NCI-H1436 treated with DMSO at 0.1 percent for 48 hours (cell line): ENCODE data around the gene MAF.

Experiments
- DNase-seq: peaks from one replicate; lab custom pipeline; 2025; lab: John Stamatoyannopoulos, UW

MAF gene

GRCh38 chr16:79612207-79612606, 11.7 kb upstream of the MAF start:
- no peak for DNase-seq

DNA sequence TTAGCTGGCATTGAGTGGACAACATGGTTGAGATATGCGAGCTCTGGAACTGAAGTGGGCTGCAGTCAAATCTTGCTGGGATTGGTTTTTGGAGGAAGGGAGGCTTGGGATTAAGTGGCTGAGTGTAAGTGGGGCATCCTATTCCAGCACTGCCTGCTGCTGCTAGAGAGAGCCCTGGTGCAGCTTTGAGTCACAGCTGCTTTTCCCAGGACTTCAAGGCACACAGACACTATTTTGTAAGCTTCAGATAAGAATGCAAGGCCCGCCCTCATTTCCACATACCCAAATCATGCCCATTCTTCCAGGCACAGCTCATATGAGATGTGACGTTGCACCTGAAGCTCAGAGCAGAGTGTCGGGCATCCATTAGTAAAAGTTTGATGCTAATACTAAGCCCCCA, 10.2 kb upstream of the MAF start:
- no peak for DNase-seq

- DNase-seq = no peak
Measured at GRCh38 chr16:79609861-79610260, 9.3 kb upstream of the MAF start.

GRCh38 chr16:79608976-79609375, 8.4 kb upstream of the MAF start:
- DNase-seq = no peak

DNA sequence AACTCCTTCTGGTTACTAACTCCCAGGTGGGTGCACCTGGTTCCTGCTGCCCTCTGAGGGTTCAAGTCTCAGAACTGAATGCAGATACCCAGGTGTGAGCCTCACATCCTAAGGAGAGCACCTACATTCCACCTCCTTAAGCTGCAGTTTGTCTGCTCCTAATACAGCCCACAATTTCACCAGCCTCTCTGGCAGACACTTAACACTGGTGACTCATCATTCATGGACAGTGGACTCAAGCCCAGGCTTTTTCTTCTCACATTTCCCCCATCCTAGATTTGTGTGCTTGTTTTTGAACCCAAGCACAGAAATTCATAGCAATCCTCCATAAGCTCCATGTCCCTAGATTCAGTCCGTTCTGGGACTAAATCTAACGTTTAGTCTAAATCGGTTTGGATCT, 7.0 kb upstream of the MAF start:
- DNase-seq = no peak

DNA sequence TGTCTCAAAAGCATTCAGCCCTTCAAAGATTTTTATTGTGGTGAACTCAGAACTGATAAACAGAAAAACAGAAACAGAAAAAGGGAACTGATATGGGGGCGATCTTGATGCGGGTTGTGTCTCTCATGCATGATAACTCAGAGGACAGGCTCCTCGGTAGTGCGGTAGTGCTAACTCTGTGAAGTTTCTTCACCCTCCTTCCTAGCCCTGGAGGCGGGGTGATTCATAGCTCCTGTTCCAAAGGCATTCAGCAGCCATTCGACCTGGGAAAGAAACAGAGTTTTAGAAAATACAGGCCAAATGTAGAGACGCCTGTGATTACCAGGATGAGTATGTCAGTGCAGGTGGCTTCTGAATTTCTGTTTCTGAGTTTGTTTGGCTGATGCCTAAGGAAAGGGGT, 5.5 kb upstream of the MAF start:
- no peak for DNase-seq

DNA sequence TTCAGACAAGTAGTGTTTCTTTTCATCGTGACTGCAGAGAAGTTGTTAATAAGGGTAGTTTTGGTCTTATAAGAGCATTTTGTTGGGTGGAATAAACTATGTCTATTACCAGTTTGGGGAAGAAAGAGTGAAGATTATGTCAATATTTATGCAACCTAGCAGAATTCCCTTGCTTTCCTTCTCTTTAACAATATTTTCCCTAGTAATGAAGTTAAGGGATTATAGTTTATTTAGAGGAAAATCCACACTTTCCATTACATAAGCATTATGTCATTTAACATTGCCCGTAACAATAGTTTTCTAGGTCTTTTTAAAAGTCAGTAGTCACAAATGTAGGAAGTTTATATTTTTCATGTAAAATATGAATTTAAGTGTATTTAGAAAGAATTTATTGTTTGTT, 2.5 kb upstream of the MAF start:
- no peak for DNase-seq

DNA sequence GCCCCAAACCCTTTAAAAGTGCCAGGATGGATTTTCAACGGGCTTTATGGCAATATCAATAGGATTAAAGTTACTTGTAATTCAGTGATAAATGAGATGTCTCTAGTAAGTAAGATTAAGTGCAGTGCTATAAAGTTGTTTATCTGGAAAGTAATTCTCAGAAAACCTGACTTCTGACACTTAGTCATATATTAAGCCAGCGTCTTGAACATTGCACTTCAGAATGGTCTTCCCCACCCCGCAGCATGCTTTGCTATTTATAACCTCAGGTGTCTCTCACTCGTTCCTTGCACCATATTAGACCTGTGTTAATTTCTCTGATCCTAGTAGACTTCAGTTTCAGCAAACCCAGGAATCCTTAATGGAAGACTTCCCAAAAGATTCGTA, 2.1 kb upstream of the MAF start:
- DNase-seq = no peak

- no peak for DNase-seq
Measured at GRCh38 chr16:79601931-79602627, 1.5 kb upstream of the MAF start.

GRCh38 chr16:79601092-79601930, 774 bp upstream of the MAF start:
- no peak for DNase-seq

DNA sequence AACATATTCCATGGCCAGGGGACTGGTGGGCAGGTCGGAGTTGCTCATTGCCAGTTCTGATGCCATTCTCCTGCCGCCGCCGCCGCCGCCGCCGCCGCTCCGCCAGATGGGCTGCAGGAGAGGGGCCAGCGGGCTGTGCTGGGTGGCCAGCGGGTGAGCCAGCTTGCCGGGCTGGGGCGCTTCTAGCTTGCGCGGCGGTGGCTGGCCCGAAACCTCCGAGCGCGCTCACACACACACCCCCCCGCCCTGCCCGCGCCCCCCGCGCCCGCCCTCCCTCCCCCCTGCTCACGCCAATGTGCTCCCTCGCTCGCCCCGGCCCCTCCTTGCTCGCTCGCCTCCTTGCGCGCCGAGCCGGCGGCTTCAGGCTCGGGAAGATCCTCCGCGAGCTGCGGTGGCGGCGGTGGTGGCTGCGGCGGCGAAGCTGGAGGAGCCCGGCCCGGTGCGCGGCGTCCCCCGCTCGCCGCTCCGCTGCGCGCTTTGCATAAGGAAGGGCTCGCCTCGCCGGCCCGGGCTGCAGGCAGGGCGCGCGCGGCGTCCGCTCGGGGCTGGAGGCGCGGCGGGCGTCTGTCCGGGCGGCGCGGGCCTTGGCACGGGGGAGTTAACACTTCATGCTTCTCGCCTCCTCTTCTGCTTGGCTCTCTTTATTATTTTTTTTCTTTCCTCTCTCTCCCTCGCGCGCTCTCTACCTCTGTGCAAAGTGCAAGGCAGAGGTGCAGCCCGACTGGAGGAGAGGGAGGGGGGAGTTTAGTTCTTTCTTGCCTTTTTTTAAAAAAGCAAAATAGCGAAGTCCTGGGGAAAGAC, 500 bp downstream of the MAF start:
- no peak for DNase-seq

DNA sequence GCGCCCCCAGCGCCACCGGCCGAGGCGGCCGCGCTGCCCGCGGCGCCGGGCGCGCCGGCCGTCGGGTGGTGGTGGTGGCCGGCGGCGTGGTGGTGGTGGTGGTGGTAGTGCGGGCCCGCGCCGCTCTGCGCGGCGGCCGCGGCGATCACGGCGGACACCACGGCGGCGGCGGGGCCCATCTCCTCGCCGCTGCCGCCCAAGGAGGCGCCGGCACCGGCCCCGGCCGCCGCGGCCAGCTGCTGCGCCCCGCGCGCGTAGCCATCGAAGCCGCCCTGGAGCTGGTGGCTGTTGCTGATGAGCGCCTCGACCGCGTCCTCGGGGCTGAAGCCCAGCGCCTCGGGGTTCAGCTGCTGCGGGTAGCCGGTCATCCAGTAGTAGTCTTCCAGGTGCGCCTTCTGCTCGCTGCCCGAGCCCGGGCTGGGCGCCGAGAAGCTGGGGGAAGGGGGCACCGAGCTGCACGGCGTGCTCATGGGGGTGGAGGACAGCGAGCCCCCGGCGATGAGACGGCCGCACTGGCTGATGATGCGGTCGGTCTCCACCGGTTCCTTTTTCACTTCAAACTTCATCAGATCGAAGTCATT, 1.2 kb downstream of the MAF start:
- no peak for DNase-seq

GRCh38 chr16:79598348-79599181, 2.0 kb downstream of the MAF start:
- DNase-seq = no peak

DNA sequence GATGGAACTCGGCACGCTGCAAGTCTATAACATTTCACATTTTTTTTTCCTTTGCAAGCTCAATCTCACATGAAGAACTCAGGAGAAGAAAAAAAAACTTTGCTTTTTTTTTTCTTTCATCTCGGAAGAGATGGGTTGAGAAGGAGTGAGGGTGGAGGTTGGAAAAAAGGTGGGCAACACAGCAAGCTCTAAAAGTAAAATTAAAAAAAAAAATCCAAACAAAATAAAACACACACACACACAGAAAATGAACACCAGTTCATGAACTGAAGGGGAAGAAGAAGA, 2.5 kb downstream of the MAF start:
- DNase-seq = no peak

- no peak for DNase-seq
Measured at GRCh38 chr16:79597277-79598062, 3.1 kb downstream of the MAF start.

DNA sequence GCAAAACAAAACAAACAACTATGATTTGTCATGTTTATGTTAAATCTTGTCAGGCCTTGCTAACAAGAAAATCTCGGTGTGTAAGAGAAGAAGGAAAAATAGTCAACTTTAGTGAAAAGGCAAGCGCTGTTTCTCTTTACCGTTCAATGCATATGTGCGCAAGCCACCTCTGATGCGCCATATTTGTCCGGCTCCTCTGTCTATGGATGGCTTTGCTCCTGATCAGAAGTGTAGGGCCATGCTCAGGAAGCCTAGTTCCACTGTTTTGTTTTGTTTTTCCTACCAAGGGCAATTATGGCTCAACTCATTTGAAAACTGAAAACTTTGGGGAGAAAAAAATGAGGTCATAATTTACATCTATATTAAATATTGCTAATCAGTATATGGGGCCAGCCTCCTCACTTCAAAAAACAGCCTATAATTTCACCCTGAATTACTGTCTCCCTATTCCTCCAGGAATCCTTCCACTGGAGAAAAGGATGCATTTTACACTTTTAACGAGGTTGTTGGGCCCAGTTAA, 4.5 kb downstream of the MAF start:
- no peak for DNase-seq

DNA sequence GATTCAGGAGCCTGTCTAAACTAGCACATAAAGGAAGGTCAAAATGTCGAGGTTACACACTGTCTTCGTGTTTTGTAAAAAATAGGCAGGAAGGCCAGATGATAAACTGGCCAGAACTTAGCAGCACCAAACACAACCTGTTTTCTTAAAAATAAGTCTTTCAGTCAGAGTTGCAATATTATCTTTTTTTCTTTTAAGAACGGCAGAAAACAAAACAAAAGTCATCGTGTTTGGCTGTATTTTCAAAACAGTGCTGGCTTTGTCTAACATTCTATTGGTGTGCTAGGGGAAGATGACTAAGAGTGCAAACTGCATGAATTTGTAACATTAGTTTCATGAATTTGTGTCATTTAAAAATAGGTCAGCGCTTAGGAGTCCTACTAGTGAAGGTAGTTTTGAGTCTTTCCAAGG, 5.3 kb downstream of the MAF start:
- DNase-seq = no peak

- DNase-seq = no peak
Measured at GRCh38 chr16:79593754-79594153, 6.8 kb downstream of the MAF start.

- no peak for DNase-seq
Measured at GRCh38 chr16:79593074-79593531, 7.4 kb downstream of the MAF start.

DNA sequence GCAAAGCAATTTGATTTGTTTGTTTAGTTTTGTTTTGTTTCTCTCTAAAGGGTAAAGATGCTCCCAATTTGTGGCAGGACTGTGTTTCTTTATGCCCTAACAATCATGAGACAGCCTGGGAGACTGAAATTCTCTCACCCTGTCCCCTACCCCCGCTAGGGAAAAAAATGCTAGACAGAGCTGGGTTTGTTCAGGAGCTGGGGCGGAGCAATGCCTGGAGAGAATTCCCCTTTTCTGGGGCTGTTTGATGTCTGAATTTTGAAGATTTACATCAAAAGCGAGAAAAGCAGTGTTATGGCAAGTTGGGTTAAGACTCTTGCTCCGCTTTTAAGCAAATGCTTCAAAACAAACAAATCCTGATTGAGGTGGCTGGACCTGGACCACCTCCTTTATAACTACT, 8.4 kb downstream of the MAF start:
- no peak for DNase-seq
